ENCODE measurements around the gene EFHC1. TPM values are rescaled to one million over a fixed set of nuclear protein-coding genes. Genes with fewer than 3 reads are reported as not detected.

EFHC1 gene
- 43.7 and 46.0 TPM in 2 replicates for total RNA-seq
- long read RNA-seq, full-length matches to known transcripts = 82 of 182 reads
- long read RNA-seq, partial matches to known transcripts = 56 of 182 reads
- long read RNA-seq, other reads (novel, unspliced or antisense) = 44 of 182 reads

GRCh38 chr6:52419809-52420667 is at the start of gene EFHC1:
TSS of gene EFHC1 (plus strand) at chr6:52420342. CDS start at chr6:52420411, 69 bp downstream.
- Mint-ChIP-seq H3K9me3 (no peaks in the 10 kb centered on the region), H3K27ac (ENCODE audit: unreplicated experiment) (peak within 1 kb of the TSS; percentile 98), H3K36me3 (ENCODE audit: low read depth) (peaks cover 1% of the 10 kb centered on the region), H3K27me3 (ENCODE audit: low read depth) (no peaks in the 10 kb centered on the region), H3K4me3 (no peak within 1 kb of the TSS), H3K4me1 (peaks cover 23% of the 10 kb centered on the region)
- DNase-seq (ENCODE audit: low read depth, low spot score) = peak; percentile 97
- no peak for TF ChIP-seq CTCF (conservative IDR thresholded peaks at IDR 0.05)

- H3K4me1 Mint-ChIP-seq = peaks cover 18% of the 10 kb centered on the region
- no peak overlapping the region for H3K4me3 Mint-ChIP-seq
- no peak overlapping the region for H3K27ac Mint-ChIP-seq (ENCODE audit: unreplicated experiment)
- H3K36me3 Mint-ChIP-seq (ENCODE audit: low read depth) = peaks cover 17% of the 10 kb centered on the region
- no peak for DNase-seq (ENCODE audit: low read depth, low spot score)
- peaks cover 4% of the 10 kb centered on the region for H3K9me3 Mint-ChIP-seq
- no peaks in the 10 kb centered on the region for H3K27me3 Mint-ChIP-seq (ENCODE audit: low read depth)
- no peak for TF ChIP-seq CTCF (conservative IDR thresholded peaks at IDR 0.05)
These were observed 48.4 kb upstream of the EFHC1 start for GRCh38 chr6:52371656-52372191.

- H3K4me3 Mint-ChIP-seq = no peak overlapping the region
- no peak for DNase-seq (ENCODE audit: low read depth, low spot score)
- no peaks in the 10 kb centered on the region for H3K27me3 Mint-ChIP-seq (ENCODE audit: low read depth)
- H3K36me3 Mint-ChIP-seq (ENCODE audit: low read depth) = peaks cover 12% of the 10 kb centered on the region
- TF ChIP-seq CTCF (conservative IDR thresholded peaks at IDR 0.05) = no peak
- no peak overlapping the region for H3K27ac Mint-ChIP-seq (ENCODE audit: unreplicated experiment)
- peaks cover 23% of the 10 kb centered on the region for H3K4me1 Mint-ChIP-seq
- peaks cover 6% of the 10 kb centered on the region for H3K9me3 Mint-ChIP-seq
These were observed 46.9 kb upstream of the EFHC1 start for GRCh38 chr6:52373151-52373690.

GRCh38 chr6:52374247-52374646 is 45.9 kb upstream of the EFHC1 start:
- no peak for TF ChIP-seq CTCF (conservative IDR thresholded peaks at IDR 0.05)

GRCh38 chr6:52375780-52376556 is 44.2 kb upstream of the EFHC1 start:
- peaks cover 18% of the 10 kb centered on the region for H3K36me3 Mint-ChIP-seq (ENCODE audit: low read depth)
- peaks cover 23% of the 10 kb centered on the region for H3K4me1 Mint-ChIP-seq
- H3K4me3 Mint-ChIP-seq = no peak overlapping the region
- TF ChIP-seq CTCF (conservative IDR thresholded peaks at IDR 0.05) = no peak
- no peak overlapping the region for H3K27ac Mint-ChIP-seq (ENCODE audit: unreplicated experiment)
- H3K9me3 Mint-ChIP-seq = peaks cover 6% of the 10 kb centered on the region
- no peak for DNase-seq (ENCODE audit: low read depth, low spot score)
- no peaks in the 10 kb centered on the region for H3K27me3 Mint-ChIP-seq (ENCODE audit: low read depth)

More at GRCh38 chr6:52374247-52374646, 45.9 kb upstream of the EFHC1 start:
- Mint-ChIP-seq H3K9me3 (peaks cover 6% of the 10 kb centered on the region), H3K36me3 (ENCODE audit: low read depth) (peaks cover 15% of the 10 kb centered on the region), H3K4me1 (peaks cover 23% of the 10 kb centered on the region), H3K27ac (ENCODE audit: unreplicated experiment) (no peak overlapping the region), H3K27me3 (ENCODE audit: low read depth) (no peaks in the 10 kb centered on the region), H3K4me3 (no peak overlapping the region)
- DNase-seq (ENCODE audit: low read depth, low spot score) = no peak
